Measurements from ENCODE around the gene RASL12. TPM values are rescaled to one million over a fixed set of nuclear protein-coding genes. Genes with fewer than 3 reads are reported as not detected.
A peak's percentile ranks its signal among the peaks of the same experiment; 100 is the strongest.

The RASL12 gene, protein sequence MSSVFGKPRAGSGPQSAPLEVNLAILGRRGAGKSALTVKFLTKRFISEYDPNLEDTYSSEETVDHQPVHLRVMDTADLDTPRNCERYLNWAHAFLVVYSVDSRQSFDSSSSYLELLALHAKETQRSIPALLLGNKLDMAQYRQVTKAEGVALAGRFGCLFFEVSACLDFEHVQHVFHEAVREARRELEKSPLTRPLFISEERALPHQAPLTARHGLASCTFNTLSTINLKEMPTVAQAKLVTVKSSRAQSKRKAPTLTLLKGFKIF
- total RNA-seq (10 to 100 TPM; 63.2 to 88.0 (median 70.0) TPM), polyA plus RNA-seq (68.8 TPM)
- long read RNA-seq, donor 1, transcript RASL12-201 (5 exons, 2,640 nt) = major isoform, 383 of 548 reads
- long read RNA-seq, donor 1, transcript RASL12-202 (4 exons, 1,523 nt) = minor isoform, 123 of 548 reads
- long read RNA-seq, donor 1, partial matches to known transcripts = 7 of 548 reads
- long read RNA-seq, donor 1, other reads (novel, unspliced or antisense) = 35 of 548 reads
- long read RNA-seq, donor 2, transcript RASL12-202 (4 exons, 1,523 nt) = minor isoform, 61 of 214 reads
- long read RNA-seq, donor 2, transcript RASL12-201 (5 exons, 2,640 nt) = major isoform, 132 of 214 reads
- long read RNA-seq, donor 2, partial matches to known transcripts = 3 of 214 reads
- long read RNA-seq, donor 2, other reads (novel, unspliced or antisense) = 18 of 214 reads
- long read RNA-seq, donor 3, transcript RASL12-201 (5 exons, 2,640 nt) = major isoform, 531 of 759 reads
- long read RNA-seq, donor 3, transcript RASL12-202 (4 exons, 1,523 nt) = minor isoform, 136 of 759 reads
- long read RNA-seq, donor 3, partial matches to known transcripts = 21 of 759 reads
- long read RNA-seq, donor 3, other reads (novel, unspliced or antisense) = 70 of 759 reads
- long read RNA-seq, donor 4, transcript RASL12-202 (4 exons, 1,523 nt) = minor isoform, 36 of 240 reads
- long read RNA-seq, donor 4, transcript RASL12-201 (5 exons, 2,640 nt) = major isoform, 178 of 240 reads
- long read RNA-seq, donor 4, partial matches to known transcripts = 2 of 240 reads
- long read RNA-seq, donor 4, other reads (novel, unspliced or antisense) = 24 of 240 reads

DNA sequence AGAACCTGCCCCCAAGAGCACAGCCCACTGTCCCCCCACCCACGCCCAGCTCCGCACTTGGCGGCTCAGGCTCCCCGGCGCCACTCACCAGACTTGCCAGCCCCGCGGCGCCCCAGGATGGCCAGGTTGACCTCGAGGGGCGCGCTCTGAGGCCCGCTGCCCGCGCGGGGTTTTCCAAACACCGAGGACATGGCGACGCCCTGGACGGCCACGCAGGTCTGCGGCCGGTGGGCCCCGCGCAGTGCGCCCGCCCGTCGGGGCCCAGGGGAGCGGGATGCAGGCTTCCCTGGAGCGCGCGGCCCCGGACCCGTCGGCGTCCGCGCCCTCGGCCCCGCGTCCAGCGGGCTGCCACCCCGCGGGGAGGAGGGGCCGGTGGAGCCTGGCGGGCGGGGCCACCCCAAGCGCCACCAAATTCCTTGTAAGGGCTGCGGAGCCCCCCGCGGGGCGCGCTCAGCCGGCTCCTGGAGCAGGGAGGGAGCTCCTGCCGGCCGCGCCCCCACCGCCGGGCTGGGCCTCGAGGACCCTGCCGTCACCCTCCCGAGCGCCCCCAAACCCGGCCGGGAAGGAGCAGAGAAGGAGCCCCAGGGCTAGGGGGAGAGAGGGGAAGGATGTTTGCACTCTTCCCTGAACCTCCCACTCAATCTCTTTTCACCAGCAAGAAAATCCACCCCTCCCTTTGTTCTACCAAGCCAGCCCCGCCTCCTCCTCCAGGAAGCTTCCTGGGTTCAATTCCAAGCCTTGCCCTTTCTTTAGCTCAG, at the start of gene RASL12:
RASL12 (minus strand) TSS at position 347 of the 758 bp plus-strand sequence; CDS start at position 191, 156 bp downstream.
- Histone ChIP-seq H3K27me3 (ENCODE audit: control insufficient read depth, insufficient read depth) (no peaks in the 10 kb centered on the region), H3K4me3 (ENCODE audit: low read length) (peak within 1 kb of the TSS; percentile 69), H3K27ac (ENCODE audit: low read length) (peak within 1 kb of the TSS; percentile 92), H3K9me3 (ENCODE audit: control insufficient read depth, low read length) (no peaks in the 10 kb centered on the region), H3K4me1 (ENCODE audit: control insufficient read depth, insufficient read depth, low read length) (peaks cover 30% of the 10 kb centered on the region)
- intact Hi-C loops (cut with DNase I) = no loop called here
- WGBS = 3% methylated on average over 66 of the region's 66 CpGs
- peak; percentile 40 to 44 for ATAC-seq
- DNase-seq = peak; percentile 65 to 88 (median 85)

DNA sequence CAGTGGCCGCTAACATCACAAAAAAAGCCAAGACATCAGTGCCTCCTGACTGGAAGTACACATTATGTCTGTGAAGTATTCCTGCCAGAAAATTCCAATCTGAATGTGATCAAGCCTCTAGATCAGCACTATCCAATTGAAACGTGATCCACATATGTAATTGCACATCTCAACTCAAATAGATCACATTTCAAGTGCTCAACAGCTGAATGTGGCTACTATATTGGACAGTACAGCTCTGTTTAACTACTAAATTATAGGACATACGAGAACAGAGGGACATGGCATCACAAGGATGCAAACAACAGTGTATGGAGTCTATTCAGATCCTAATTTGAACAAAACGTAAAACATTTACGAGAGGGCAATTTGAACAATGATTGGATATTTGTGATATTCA, 47.8 kb upstream of the RASL12 start:
- no peaks in the 10 kb centered on the region for H3K27me3 ChIP-seq (ENCODE audit: control insufficient read depth, insufficient read depth)
- H3K4me1 ChIP-seq (ENCODE audit: control insufficient read depth, insufficient read depth, low read length) = no peaks in the 10 kb centered on the region
- no peak overlapping the region for H3K27ac ChIP-seq (ENCODE audit: low read length)
- no peak overlapping the region for H3K4me3 ChIP-seq (ENCODE audit: low read length)
- 77% methylated on average over 5 of the region's 5 CpGs for WGBS
- no peaks in the 10 kb centered on the region for H3K9me3 ChIP-seq (ENCODE audit: control insufficient read depth, low read length)
- no peak for DNase-seq
- intact Hi-C loops (cut with DNase I) = no loop called here
- no peak for ATAC-seq

DNA sequence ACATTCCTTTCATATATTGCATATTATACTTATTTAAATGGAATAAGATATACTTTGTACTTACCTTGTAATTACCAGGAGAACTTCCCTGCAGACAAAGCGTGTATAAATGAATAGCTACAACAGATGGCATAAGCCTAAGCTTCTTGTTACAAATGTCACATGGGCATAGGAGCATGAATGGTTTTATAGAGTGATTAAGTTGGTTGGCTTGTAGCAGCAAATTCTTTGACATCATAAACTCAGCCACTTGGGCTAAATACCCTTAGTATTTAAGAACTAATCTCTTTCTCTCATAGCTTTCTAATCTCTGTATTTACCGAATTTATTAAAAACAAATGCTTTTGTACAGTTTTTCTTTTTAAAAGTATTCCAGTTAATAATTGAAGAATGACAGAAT, 47.3 kb upstream of the RASL12 start, which contains the start of gene UBAP1L:
UBAP1L (minus strand) TSS at position 115 of the 400 bp plus-strand sequence. CDS start 8,985 bp downstream, outside the sequence.
- Histone ChIP-seq H3K4me1 (ENCODE audit: control insufficient read depth, insufficient read depth, low read length) (no peaks in the 10 kb centered on the region), H3K9me3 (ENCODE audit: control insufficient read depth, low read length) (no peaks in the 10 kb centered on the region), H3K27me3 (ENCODE audit: control insufficient read depth, insufficient read depth) (no peaks in the 10 kb centered on the region), H3K4me3 (ENCODE audit: low read length) (no peak within 1 kb of the TSS), H3K27ac (ENCODE audit: low read length) (no peak within 1 kb of the TSS)
- ATAC-seq (no peak), DNase-seq (no peak)
- 87% methylated on average over 2 of the region's 2 CpGs for WGBS
- intact Hi-C loops (cut with DNase I) = no loop called here

DNA sequence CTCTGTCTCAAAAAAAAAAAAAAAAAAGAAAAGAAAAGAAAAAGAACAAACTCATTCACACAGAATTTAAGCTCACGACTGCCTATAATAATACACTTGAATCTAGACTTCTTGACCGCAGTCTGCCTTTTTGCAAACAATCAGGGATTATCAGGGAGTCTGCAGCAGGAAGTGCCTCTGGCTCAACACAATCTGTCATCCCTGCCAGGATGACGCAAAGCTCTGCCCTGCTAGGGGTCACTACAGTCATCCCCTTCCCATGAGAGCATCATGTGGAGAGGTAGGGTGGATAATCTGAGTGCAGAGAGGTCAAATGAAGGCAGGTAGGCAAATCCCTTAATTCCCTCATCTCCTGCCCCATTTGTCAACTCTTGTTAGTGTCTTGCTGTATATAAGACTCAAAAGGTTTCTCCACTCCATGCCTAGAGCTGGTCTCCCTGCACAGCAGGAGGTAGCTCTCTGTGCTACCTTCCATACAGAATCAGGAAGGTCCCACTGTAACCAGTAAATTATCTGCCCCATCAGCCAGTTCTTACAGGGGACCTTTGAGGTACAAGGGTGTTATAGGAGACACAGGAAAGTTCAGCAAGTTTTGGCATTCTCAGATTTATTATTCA, 43.0 kb upstream of the RASL12 start:
- WGBS = 29% methylated on average over 3 of the region's 3 CpGs
- ATAC-seq (peak; percentile 85 to 96), DNase-seq (peak; percentile 44 to 69 (median 59))
- H3K27me3 ChIP-seq (ENCODE audit: control insufficient read depth, insufficient read depth) = no peaks in the 10 kb centered on the region
- intact Hi-C loops (cut with DNase I) = no loop called here
- no peak overlapping the region for H3K4me3 ChIP-seq (ENCODE audit: low read length)
- H3K4me1 ChIP-seq (ENCODE audit: control insufficient read depth, insufficient read depth, low read length) = no peaks in the 10 kb centered on the region
- no peaks in the 10 kb centered on the region for H3K9me3 ChIP-seq (ENCODE audit: control insufficient read depth, low read length)
- H3K27ac ChIP-seq (ENCODE audit: low read length) = peak overlapping the region; percentile 17

DNA sequence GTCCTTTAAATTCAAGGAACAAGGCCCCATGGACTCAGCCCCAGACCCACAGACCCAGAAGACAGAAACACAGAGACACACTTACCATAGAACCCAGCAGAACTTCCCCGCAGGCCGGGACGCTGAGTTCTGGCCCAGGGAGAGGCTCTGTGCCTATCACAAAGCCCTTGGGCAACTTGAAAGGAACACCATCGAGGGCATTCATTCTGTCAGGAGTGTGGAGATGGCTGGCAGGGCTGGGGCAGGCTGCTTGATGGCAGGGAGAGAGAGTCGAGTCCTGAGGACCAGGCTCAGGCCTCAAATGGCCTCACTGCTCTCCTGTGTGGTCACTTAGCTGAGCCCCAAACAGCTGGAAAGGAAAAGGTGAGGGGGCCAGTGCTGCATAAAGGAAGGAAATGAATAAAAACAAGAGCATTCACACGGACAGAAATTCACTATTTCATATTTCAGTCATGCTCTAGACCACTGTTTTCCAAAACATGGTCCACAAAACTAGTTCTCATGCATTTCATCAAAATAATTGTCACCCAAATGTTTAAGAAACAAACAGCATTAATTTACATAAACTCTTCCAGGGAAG, 38.3 kb upstream of the RASL12 start:
- Histone ChIP-seq H3K9me3 (ENCODE audit: control insufficient read depth, low read length) (no peaks in the 10 kb centered on the region), H3K4me1 (ENCODE audit: control insufficient read depth, insufficient read depth, low read length) (no peaks in the 10 kb centered on the region), H3K4me3 (ENCODE audit: low read length) (no peak overlapping the region), H3K27me3 (ENCODE audit: control insufficient read depth, insufficient read depth) (no peaks in the 10 kb centered on the region), H3K27ac (ENCODE audit: low read length) (no peak overlapping the region)
- intact Hi-C loops (cut with DNase I) = no loop called here
- WGBS = 83% methylated on average over 6 of the region's 6 CpGs
- peak in 1 of 3 donors; percentile 8 for DNase-seq
- no peak for ATAC-seq

DNA sequence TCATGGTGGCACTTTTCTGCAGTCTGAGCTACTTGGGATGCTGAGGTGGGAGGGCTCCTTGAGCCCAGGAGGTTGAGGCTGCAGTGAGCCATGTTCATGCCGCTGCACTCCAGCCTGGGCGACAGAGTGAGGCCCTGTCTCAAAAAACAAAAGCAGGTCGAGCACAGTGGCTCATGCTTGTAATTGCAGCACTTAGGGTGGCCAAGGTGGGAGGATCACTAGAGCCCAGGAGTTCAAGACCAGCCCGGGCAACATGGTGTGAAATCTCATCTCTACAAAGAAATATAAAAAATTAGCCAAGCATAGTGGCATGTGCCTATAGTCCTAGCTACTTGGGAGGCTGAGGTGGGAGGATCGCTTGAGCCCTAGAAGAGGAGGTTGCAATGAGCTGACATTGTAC, 37.2 kb upstream of the RASL12 start:
- Histone ChIP-seq H3K27me3 (ENCODE audit: control insufficient read depth, insufficient read depth) (no peaks in the 10 kb centered on the region), H3K4me3 (ENCODE audit: low read length) (no peak overlapping the region), H3K27ac (ENCODE audit: low read length) (no peak overlapping the region), H3K9me3 (ENCODE audit: control insufficient read depth, low read length) (no peaks in the 10 kb centered on the region), H3K4me1 (ENCODE audit: control insufficient read depth, insufficient read depth, low read length) (no peaks in the 10 kb centered on the region)
- ATAC-seq (no peak), DNase-seq (no peak)
- intact Hi-C loops (cut with DNase I) = no loop called here
- WGBS = 93% methylated on average over 5 of the region's 5 CpGs

DNA sequence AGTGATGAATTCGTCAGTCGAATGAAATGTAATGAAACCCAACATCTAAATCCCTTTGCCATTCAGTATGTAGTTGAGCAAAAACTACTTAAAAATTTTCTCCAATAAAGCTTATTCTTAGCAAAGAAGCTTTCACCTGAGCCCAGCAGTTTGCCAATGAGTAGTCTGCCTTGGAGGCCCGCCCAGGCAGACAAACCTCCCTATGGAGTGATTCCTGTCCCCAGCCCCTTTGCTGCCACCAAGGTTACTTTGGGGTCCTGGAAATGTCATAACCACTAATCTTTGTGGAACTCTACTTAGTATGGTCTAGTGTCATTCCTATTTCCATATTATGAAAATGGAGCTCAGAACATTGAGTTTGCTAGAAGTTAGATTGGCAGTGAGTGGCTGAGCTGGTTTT, 35.1 kb upstream of the RASL12 start:
- H3K27ac ChIP-seq (ENCODE audit: low read length) = no peak overlapping the region
- 94% methylated on average over 3 of the region's 3 CpGs for WGBS
- no peaks in the 10 kb centered on the region for H3K4me1 ChIP-seq (ENCODE audit: control insufficient read depth, insufficient read depth, low read length)
- ATAC-seq (no peak), DNase-seq (no peak)
- intact Hi-C loops (cut with DNase I) = loop anchor here in 2 of 4 donors (5.0 kb wide), 1 partner anchor 71 kb away; no protein-coding TSS in a partner anchor
- H3K9me3 ChIP-seq (ENCODE audit: control insufficient read depth, low read length) = no peaks in the 10 kb centered on the region
- no peaks in the 10 kb centered on the region for H3K27me3 ChIP-seq (ENCODE audit: control insufficient read depth, insufficient read depth)
- no peak overlapping the region for H3K4me3 ChIP-seq (ENCODE audit: low read length)

DNA sequence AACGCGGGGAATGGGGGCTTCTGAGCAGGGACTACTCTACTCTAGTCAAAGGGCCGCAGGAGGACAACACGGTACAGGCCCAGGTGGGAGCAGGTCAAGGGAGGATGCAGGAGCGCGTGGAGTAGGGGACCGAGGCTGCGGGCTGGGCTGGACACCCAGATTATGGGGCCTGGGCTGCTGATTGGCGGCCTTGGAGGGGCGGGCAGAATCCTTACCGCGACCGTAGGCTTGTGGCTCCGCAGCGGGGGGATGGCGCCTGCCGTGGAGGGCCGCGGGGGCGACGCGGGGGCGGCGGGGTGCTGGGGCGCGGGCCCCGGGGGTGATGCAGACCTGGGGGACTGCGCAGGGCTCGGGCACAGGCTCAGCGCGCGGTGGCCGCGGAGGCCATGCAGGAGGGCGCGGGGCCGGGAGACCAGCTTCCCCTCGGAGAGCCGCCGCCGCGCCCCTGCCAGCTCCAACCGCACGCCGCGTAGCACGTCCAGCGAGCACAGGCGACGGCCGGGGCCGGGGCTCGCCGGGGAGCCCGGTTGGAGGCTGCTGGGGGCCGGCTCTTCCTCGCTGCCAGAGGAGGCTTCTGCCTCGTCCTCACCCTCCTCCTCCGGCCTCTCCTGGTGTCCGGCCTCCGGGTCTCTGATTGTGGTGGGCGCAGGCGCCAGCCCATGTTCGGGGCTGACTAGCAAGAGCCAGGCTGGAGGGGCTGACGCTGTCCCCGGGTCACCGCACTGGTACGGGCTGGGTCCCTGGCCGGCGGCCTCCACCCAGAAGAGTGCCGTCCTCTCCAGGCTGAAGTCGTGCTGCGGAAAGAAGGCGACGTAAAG, 34.3 kb upstream of the RASL12 start:
- intact Hi-C loops (cut with DNase I) = loop anchor here in 3 of 4 donors (2.0 to 5.0 kb wide), 2 partner anchors 47 to 70 kb away; no protein-coding TSS in a partner anchor

DNA sequence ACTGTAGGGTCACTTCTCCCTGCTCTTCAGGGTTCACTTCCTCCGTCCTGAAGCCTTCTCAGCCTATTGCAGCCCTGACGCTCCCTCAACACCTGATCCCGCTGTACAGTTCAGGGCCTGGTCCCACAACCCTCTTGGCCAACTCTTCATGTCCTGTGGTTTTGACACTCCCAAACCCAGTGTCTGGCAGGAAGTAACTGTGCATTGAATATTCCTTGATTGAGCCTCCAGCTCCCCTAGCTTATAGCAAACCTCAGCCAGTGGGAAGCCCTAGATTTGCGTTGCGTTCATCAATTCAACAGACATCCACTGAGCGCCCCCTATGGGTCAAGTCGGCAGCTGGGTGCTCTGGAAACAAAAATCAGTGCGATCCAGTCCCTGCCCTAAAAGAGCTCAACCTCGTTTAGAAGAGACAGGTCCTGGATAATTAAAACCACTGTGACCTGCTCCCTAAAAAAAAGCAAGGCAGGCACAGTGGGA, 33.7 kb upstream of the RASL12 start:
- ATAC-seq (peak; percentile 49 to 53), DNase-seq (peak; percentile 80 to 92 (median 87))
- 34% methylated on average over 9 of the region's 9 CpGs for WGBS
- Histone ChIP-seq H3K27ac (ENCODE audit: low read length) (no peak overlapping the region), H3K4me3 (ENCODE audit: low read length) (no peak overlapping the region), H3K27me3 (ENCODE audit: control insufficient read depth, insufficient read depth) (no peaks in the 10 kb centered on the region), H3K4me1 (ENCODE audit: control insufficient read depth, insufficient read depth, low read length) (no peaks in the 10 kb centered on the region), H3K9me3 (ENCODE audit: control insufficient read depth, low read length) (no peaks in the 10 kb centered on the region)
- intact Hi-C loops (cut with DNase I) = loop anchor here in 3 of 4 donors (2.0 to 5.0 kb wide), 2 partner anchors 47 to 69 kb away; no protein-coding TSS in a partner anchor

More for the DNA sequence above, 34.3 kb upstream of the RASL12 start:
- H3K27ac ChIP-seq (ENCODE audit: low read length) = no peak overlapping the region
- ATAC-seq (peak; percentile 18 to 21), DNase-seq (no peak)
- no peaks in the 10 kb centered on the region for H3K4me1 ChIP-seq (ENCODE audit: control insufficient read depth, insufficient read depth, low read length)
- H3K27me3 ChIP-seq (ENCODE audit: control insufficient read depth, insufficient read depth) = no peaks in the 10 kb centered on the region
- H3K9me3 ChIP-seq (ENCODE audit: control insufficient read depth, low read length) = no peaks in the 10 kb centered on the region
- 47% methylated on average over 75 of the region's 75 CpGs for WGBS
- no peak overlapping the region for H3K4me3 ChIP-seq (ENCODE audit: low read length)

All from right cardiac atrium (tissue), 5 donors.